Measurements from ENCODE around the gene STRN3.
"Not testable (repeated sequence)": the region's sequence is repeated elsewhere in the genome, so short reads cannot be mapped to it uniquely, and the experiment has no call there.

Gene STRN3

GRCh38 chr14:31060253-31060875 is 34.2 kb upstream of the STRN3 start:
- no peak for TF ChIP-seq CTCF (IDR thresholded peaks at IDR 0.05; ENCODE audit: control extremely low read depth, extremely low read depth, low read depth, missing control alignments)
- DNase-seq (ENCODE audit: extremely low spot score) = no peak
- ChIA-PET CTCF (interaction anchor here (1.2 to 1.3 kb wide), 2 partner anchors 16 to 403 kb away, joined by 3 to 4 read pairs; no protein-coding TSS in a partner anchor), POLR2A (no interaction called here)

DNA sequence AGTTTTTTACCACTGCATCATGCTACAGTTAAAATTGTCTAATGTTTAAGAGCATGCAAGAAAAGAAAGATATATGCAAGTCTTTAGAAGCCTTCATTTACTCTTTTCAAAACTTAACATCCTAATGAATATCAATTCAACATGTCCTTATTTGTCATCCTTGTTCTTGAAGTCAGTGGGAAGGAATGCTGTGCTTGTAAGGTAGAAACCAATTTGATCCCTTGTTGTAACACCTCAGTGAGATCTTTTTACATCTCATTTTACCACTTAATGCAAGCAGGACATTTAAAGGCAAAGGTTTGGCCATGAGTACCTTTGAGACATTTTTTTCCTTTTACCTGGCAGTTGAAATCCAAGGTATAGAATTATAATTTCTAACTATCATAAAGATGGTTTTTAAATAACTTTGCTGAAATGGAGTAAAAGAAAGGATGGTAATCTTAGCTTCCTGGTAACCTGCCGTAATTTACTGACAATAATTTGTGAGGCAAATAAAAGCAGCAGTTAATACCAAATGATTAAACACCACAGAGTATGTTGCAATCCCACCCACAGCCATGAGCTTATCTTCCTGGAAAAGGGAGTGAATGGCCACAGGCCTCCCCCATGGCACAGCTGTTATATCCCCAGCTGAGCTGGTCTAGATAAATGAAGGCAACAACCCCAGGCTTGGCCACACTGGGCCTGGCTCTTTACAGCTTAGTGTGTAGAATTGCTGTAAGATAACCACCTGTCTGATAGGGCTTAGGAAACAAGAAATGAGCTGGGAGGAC is 33.2 kb upstream of the STRN3 start:
- no peak for DNase-seq (ENCODE audit: extremely low spot score)
- no peak for TF ChIP-seq CTCF (IDR thresholded peaks at IDR 0.05; ENCODE audit: control extremely low read depth, extremely low read depth, low read depth, missing control alignments)
- CTCF ChIA-PET = interaction anchor here (1.2 to 1.3 kb wide), 2 partner anchors 15 to 402 kb away, joined by 3 to 4 read pairs; no protein-coding TSS in a partner anchor
- POLR2A ChIA-PET = no interaction called here

GRCh38 chr14:31057701-31058364 is 31.7 kb upstream of the STRN3 start:
- CTCF ChIA-PET = interaction anchor here (1.0 to 2.1 kb wide), 4 partner anchors 8 to 296 kb away, joined by 3 to 11 read pairs (median 4); partner anchors contain the start of gene HECTD1
- no peak for DNase-seq (ENCODE audit: extremely low spot score)
- POLR2A ChIA-PET = interaction anchor here (1.1 kb wide), 1 partner anchor 32 kb away, joined by 3 read pairs; the partner anchor contains the start of genes AP4S1 and STRN3
- no peak for TF ChIP-seq CTCF (IDR thresholded peaks at IDR 0.05; ENCODE audit: control extremely low read depth, extremely low read depth, low read depth, missing control alignments)

DNA sequence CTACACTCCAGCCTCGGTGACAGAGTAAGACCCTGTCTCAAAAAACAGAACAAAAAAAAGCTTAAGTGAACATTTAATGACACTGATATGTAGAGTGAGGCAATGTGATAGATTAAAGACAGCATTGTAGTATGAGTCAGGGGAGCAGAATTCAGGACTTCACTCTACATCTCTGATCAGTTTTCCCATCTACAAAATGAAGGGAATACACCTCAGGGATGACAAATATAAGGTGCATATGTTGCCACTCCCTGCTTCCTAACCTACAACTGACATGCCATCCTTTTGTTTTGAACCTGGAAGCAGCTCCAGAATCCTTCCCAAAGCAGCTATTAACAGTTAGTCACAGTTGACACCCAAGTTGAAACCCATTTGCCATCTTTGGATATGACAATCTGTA is 30.9 kb upstream of the STRN3 start:
- no peak for TF ChIP-seq CTCF (IDR thresholded peaks at IDR 0.05; ENCODE audit: control extremely low read depth, extremely low read depth, low read depth, missing control alignments)
- DNase-seq (ENCODE audit: extremely low spot score) = no peak
- CTCF ChIA-PET = interaction anchor here (1.0 to 2.1 kb wide), 5 partner anchors 9 to 151 kb away, joined by 3 to 11 read pairs (median 4); partner anchors contain the start of gene HECTD1
- POLR2A ChIA-PET = interaction anchor here (1.1 kb wide), 1 partner anchor 31 kb away, joined by 3 read pairs; the partner anchor contains the start of genes AP4S1 and STRN3

GRCh38 chr14:31052905-31053586 is 26.9 kb upstream of the STRN3 start:
- ChIA-PET CTCF (interaction anchor here (0.8 to 1.2 kb wide), 3 partner anchors 9 to 29 kb away, joined by 3 to 4 read pairs (median 3); no protein-coding TSS in a partner anchor), POLR2A (interaction anchor here (0.6 to 0.7 kb wide), 2 partner anchors 21 to 153 kb away, joined by 9 to 12 read pairs; no protein-coding TSS in a partner anchor)
- not testable (repeated sequence) for DNase-seq (ENCODE audit: extremely low spot score)

DNA sequence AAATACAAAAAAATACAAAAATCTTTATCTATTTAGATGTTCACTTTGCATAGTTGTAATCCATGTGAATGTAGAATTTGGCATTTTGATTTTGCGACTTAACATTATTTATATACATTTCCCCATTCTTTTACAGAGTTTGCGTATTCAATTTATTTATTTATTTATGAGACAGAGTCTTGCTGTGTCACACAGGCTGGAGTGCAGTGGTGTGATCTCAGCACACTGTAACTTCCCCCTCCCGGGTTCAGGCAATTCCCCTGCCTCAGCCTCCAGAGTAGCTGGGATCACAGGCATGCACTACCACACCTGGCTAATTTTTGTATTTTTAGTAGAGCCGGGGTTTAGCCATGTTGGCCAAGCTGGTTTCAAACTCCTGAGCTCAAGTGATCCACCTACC is 25.3 kb upstream of the STRN3 start:
- ChIA-PET CTCF (no interaction called here), POLR2A (no interaction called here)
- no peak for DNase-seq (ENCODE audit: extremely low spot score)
- no peak for TF ChIP-seq CTCF (IDR thresholded peaks at IDR 0.05; ENCODE audit: control extremely low read depth, extremely low read depth, low read depth, missing control alignments)

Data from GM10248 (cell line).